ENCODE data around the gene QPRT. TPM values are rescaled to one million over a fixed set of nuclear protein-coding genes. Genes with fewer than 3 reads are reported as not detected.
A peak's percentile ranks its signal among the peaks of the same experiment; 100 is the strongest.
"Not testable (repeated sequence)": the region's sequence is repeated elsewhere in the genome, so short reads cannot be mapped to it uniquely, and the experiment has no call there.

Gene QPRT
- total and polyA plus RNA-seq, 5 donors, result 20.4 to 53.5 (median 40.8) TPM

DNA sequence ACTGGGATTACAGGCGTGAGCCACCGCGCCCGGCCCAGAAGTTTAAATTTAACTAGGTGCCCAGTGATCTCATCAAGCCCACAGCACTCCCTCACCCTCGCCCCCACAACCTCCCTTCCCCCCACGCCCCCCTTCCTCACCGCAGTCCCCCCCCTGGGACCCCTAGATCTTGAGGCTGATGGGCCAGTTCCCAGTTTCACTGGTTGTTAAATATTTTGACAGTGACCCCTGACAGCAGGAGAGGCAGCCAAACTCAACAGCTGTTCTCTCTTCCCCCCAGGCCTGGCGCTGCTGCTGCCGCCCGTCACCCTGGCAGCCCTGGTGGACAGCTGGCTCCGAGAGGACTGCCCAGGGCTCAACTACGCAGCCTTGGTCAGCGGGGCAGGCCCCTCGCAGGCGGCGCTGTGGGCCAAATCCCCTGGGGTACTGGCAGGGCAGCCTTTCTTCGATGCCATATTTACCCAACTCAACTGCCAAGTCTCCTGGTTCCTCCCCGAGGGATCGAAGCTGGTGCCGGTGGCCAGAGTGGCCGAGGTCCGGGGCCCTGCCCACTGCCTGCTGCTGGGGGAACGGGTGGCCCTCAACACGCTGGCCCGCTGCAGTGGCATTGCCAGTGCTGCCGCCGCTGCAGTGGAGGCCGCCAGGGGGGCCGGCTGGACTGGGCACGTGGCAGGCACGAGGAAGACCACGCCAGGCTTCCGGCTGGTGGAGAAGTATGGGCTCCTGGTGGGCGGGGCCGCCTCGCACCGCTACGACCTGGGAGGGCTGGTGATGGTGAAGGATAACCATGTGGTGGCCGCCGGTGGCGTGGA is 15.6 kb downstream of the QPRT start:
- peak; percentile 48 to 58 for ATAC-seq
- H3K4me1 ChIP-seq (ENCODE audit: control insufficient read depth, insufficient read depth, low read length), result no peaks in the 10 kb centered on the region
- no peaks in the 10 kb centered on the region for H3K9me3 ChIP-seq (ENCODE audit: control insufficient read depth, low read length)
- DNase-seq, result peak; percentile 39 to 74 (median 61)
- intact Hi-C loops (cut with DNase I), result loop anchor here in 2 of 4 donors (10.0 kb wide), 1 partner anchor 330 kb away; the partner anchor contains the start of gene C16orf92 (in 2 of the 2)
- H3K4me3 ChIP-seq (ENCODE audit: low read length), result no peak overlapping the region
- H3K27me3 ChIP-seq (ENCODE audit: control insufficient read depth, insufficient read depth), result no peaks in the 10 kb centered on the region
- 78% methylated on average over 41 of the region's 41 CpGs for WGBS
- H3K27ac ChIP-seq (ENCODE audit: low read length), result no peak overlapping the region

GRCh38 chr16:29695675-29696074 is 16.7 kb downstream of the QPRT start:
- H3K27ac ChIP-seq (ENCODE audit: low read length); ATAC-seq; H3K4me3 ChIP-seq (ENCODE audit: low read length); H3K4me1 ChIP-seq (ENCODE audit: control insufficient read depth, insufficient read depth, low read length); H3K9me3 ChIP-seq (ENCODE audit: control insufficient read depth, low read length); DNase-seq; H3K27me3 ChIP-seq (ENCODE audit: control insufficient read depth, insufficient read depth): not testable (repeated sequence)
- 96% methylated on average over 3 of the region's 3 CpGs for WGBS
- intact Hi-C loops (cut with DNase I), result loop anchor here in 2 of 4 donors (10.0 kb wide), 1 partner anchor 329 kb away; the partner anchor contains the start of gene C16orf92 (in 2 of the 2)

- Histone ChIP-seq H3K27me3 (ENCODE audit: control insufficient read depth, insufficient read depth) (no peaks in the 10 kb centered on the region), H3K9me3 (ENCODE audit: control insufficient read depth, low read length) (no peaks in the 10 kb centered on the region), H3K4me3 (ENCODE audit: low read length) (no peak overlapping the region), H3K27ac (ENCODE audit: low read length) (no peak overlapping the region), H3K4me1 (ENCODE audit: control insufficient read depth, insufficient read depth, low read length) (no peaks in the 10 kb centered on the region)
- WGBS, result 91% methylated on average over 21 of the region's 21 CpGs
- peak in 1 of 3 donors; percentile 42 for DNase-seq
- no peak for ATAC-seq
- intact Hi-C loops (cut with DNase I), result loop anchor here in 2 of 4 donors (10.0 kb wide), 1 partner anchor 328 kb away; the partner anchor contains the start of gene C16orf92 (in 2 of the 2)
These were observed 17.9 kb downstream of the QPRT start for GRCh38 chr16:29696881-29697331.

- Histone ChIP-seq H3K27ac (ENCODE audit: low read length) (no peak overlapping the region), H3K4me3 (ENCODE audit: low read length) (no peak overlapping the region), H3K4me1 (ENCODE audit: control insufficient read depth, insufficient read depth, low read length) (no peaks in the 10 kb centered on the region), H3K27me3 (ENCODE audit: control insufficient read depth, insufficient read depth) (no peaks in the 10 kb centered on the region), H3K9me3 (ENCODE audit: control insufficient read depth, low read length) (no peaks in the 10 kb centered on the region)
- 96% methylated on average over 7 of the region's 7 CpGs for whole genome bisulfite sequencing
- peak in 1 of 3 donors; percentile 10 for DNase-seq
- no peak for ATAC-seq
- intact Hi-C loops (cut with DNase I), result loop anchor here in 2 of 4 donors (10.0 kb wide), 1 partner anchor 327 kb away; the partner anchor contains the start of gene C16orf92 (in 2 of the 2)
These were observed 18.4 kb downstream of the QPRT start for GRCh38 chr16:29697391-29697790.

DNA sequence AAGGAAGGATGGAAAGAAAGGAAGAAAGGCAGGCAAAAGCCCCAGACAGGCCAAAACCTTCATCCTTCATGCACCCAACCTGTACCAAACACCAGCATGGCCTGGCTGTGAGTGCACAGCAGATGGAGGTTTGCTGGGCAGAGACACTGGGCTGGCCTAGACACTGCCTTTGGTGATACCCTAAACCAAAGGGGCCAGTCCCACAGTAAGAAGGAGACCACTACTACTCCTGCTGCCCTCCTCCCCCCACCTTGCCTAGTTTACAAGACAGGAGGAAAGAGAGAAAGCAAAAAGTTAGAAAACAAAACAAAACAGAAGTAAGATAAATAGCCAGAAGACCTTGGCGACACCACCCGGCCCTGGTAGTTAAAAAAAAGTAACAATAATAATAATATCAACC is 19.1 kb downstream of the QPRT start:
- ATAC-seq, result no peak
- intact Hi-C loops (cut with DNase I), result loop anchor here in 2 of 4 donors (10.0 kb wide), 1 partner anchor 327 kb away; the partner anchor contains the start of gene C16orf92 (in 2 of the 2)
- Histone ChIP-seq H3K27ac (ENCODE audit: low read length) (no peak overlapping the region), H3K9me3 (ENCODE audit: control insufficient read depth, low read length) (no peaks in the 10 kb centered on the region), H3K4me1 (ENCODE audit: control insufficient read depth, insufficient read depth, low read length) (no peaks in the 10 kb centered on the region), H3K27me3 (ENCODE audit: control insufficient read depth, insufficient read depth) (no peaks in the 10 kb centered on the region), H3K4me3 (ENCODE audit: low read length) (no peak overlapping the region)
- DNase-seq, result peak in 1 of 3 donors; percentile 1
- 73% methylated on average over 2 of the region's 2 CpGs for WGBS

- intact Hi-C loops (cut with DNase I), result loop anchor here in 2 of 4 donors (10.0 kb wide), 1 partner anchor 326 kb away; the partner anchor contains the start of gene C16orf92 (in 2 of the 2)
- ATAC-seq (no peak), DNase-seq (no peak)
- 89% methylated on average over 17 of the region's 17 CpGs for WGBS
- Histone ChIP-seq H3K27me3 (ENCODE audit: control insufficient read depth, insufficient read depth) (no peaks in the 10 kb centered on the region), H3K9me3 (ENCODE audit: control insufficient read depth, low read length) (no peaks in the 10 kb centered on the region), H3K4me1 (ENCODE audit: control insufficient read depth, insufficient read depth, low read length) (no peaks in the 10 kb centered on the region), H3K4me3 (ENCODE audit: low read length) (no peak overlapping the region), H3K27ac (ENCODE audit: low read length) (no peak overlapping the region)
These were observed 19.7 kb downstream of the QPRT start for GRCh38 chr16:29698484-29699323.

- no peak for DNase-seq
- WGBS, result 75% methylated on average over 11 of the region's 11 CpGs
- ATAC-seq, result no peak
- H3K9me3 ChIP-seq (ENCODE audit: control insufficient read depth, low read length), result no peaks in the 10 kb centered on the region
- H3K27me3 ChIP-seq (ENCODE audit: control insufficient read depth, insufficient read depth), result no peaks in the 10 kb centered on the region
- H3K27ac ChIP-seq (ENCODE audit: low read length), result no peak overlapping the region
- intact Hi-C loops (cut with DNase I), result loop anchor here in 3 of 4 donors (5.0 to 10.0 kb wide), 3 partner anchors 55 to 325 kb away; partner anchors contain the start of gene C16orf92 (in 2 of the 3)
- H3K4me1 ChIP-seq (ENCODE audit: control insufficient read depth, insufficient read depth, low read length), result no peaks in the 10 kb centered on the region
- H3K4me3 ChIP-seq (ENCODE audit: low read length), result no peak overlapping the region
These were observed 20.6 kb downstream of the QPRT start for GRCh38 chr16:29699324-29700219.

- H3K4me3 ChIP-seq (ENCODE audit: low read length), result no peak overlapping the region
- no peaks in the 10 kb centered on the region for H3K9me3 ChIP-seq (ENCODE audit: control insufficient read depth, low read length)
- peak; percentile 72 to 87 for ATAC-seq
- WGBS, result 12% methylated on average over 14 of the region's 14 CpGs
- H3K4me1 ChIP-seq (ENCODE audit: control insufficient read depth, insufficient read depth, low read length), result no peaks in the 10 kb centered on the region
- no peak overlapping the region for H3K27ac ChIP-seq (ENCODE audit: low read length)
- intact Hi-C loops (cut with DNase I), result loop anchor here in 2 of 4 donors (5.0 to 10.0 kb wide), 2 partner anchors 56 to 317 kb away; no protein-coding TSS in a partner anchor
- DNase-seq, result peak; percentile 77 to 88 (median 87)
- H3K27me3 ChIP-seq (ENCODE audit: control insufficient read depth, insufficient read depth), result no peaks in the 10 kb centered on the region
These were observed 21.4 kb downstream of the QPRT start for GRCh38 chr16:29700253-29700987.

GRCh38 chr16:29701214-29701555 is 22.2 kb downstream of the QPRT start:
- no peak overlapping the region for H3K4me3 ChIP-seq (ENCODE audit: low read length)
- ATAC-seq, result no peak
- no peak for DNase-seq
- no peak overlapping the region for H3K27ac ChIP-seq (ENCODE audit: low read length)
- H3K9me3 ChIP-seq (ENCODE audit: control insufficient read depth, low read length), result no peaks in the 10 kb centered on the region
- WGBS, result 73% methylated on average over 5 of the region's 5 CpGs
- intact Hi-C loops (cut with DNase I), result loop anchor here in 2 of 4 donors (5.0 to 10.0 kb wide), 2 partner anchors 56 to 316 kb away; no protein-coding TSS in a partner anchor
- H3K4me1 ChIP-seq (ENCODE audit: control insufficient read depth, insufficient read depth, low read length), result no peaks in the 10 kb centered on the region
- no peaks in the 10 kb centered on the region for H3K27me3 ChIP-seq (ENCODE audit: control insufficient read depth, insufficient read depth)
